HG03095 (cell line): ENCODE measurements around the gene EEPD1.
"Not testable (repeated sequence)": the region's sequence is repeated elsewhere in the genome, so short reads cannot be mapped to it uniquely, and the experiment has no call there.

ENCODE experiments used
- ATAC-seq: cut with Tn5 transposase; IDR thresholded peaks from one replicate; pipeline ENCODE4 v1.9.1; 2021; ENCODE audit warnings: moderate library complexity; ENCODE audit not compliant: unreplicated experiment

EEPD1 gene

GRCh38 chr7:36253699-36254098, 100.6 kb downstream of the EEPD1 start:
- no peak for ATAC-seq

DNA sequence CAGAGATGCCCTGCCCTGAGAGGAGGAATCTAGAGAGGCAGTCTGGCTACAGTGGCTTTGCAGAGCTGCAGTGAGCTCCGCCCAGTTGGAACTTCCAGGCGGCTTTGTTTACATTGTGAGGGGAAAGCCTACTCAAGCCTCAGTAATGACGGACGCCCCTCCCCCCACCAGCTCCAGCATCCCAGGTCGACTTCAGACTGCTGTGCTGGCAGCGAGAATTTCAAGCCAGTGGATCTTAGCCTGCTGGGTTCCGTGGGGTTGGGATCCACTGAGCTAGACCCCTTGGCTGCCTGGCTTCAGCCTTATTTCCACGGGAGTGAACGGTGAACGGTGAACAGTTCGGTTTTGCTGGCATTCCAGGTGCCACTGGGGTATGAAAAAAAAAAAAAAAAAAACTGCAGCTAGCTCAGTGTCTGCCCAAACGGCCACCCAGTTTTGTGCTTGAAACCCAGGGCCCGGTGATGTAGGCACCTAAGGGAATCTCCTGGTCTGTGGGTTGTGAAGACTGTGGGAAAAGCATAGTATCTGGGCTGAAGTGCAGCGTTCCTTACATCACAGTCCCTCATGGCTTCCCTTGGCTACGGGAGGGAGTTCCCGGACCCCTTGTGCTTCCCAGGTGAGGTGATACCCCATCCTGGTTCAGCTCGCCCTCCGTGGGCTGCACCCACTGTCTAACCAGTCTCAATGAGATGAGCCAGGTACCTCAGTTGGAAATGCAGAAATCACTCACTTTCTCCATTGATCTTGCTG, 105.6 kb downstream of the EEPD1 start:
- ATAC-seq = not testable (repeated sequence)

- ATAC-seq = peak; percentile 53
Measured at GRCh38 chr7:36260481-36260880, 107.4 kb downstream of the EEPD1 start.

DNA sequence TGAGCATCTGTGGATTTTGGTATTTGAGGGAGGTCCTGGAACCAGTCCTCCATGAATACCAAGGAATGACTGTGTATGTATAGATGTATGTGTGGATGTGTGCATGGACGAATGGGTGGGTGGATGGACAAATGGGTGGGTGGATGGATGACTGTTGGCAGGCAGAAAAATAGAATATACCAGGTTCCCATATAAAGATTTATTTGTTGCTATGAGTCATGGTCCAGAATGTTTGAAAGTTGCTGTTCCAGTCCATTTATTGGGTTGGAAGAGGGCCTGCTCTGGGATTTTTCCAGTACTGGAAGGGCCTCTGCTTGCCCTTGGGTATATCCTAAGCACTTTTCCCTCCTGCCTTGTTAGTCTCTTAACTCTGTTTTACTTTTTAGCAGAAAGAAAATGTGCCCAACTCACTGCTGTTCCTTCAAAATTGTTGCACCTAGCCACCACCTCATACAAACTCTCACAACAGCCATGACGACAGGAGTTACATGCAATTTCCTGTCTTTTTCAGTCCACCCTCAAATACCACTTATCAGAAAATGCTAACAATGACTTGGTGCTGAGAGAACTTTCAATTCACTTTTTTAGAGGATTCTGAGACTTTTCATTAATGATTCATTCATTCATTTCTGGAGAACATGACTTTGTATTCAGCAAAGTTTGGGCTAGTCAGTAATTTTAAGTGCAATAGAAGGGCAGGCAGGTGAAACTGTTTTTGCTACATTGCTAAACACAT, 108.1 kb downstream of the EEPD1 start:
- no peak for ATAC-seq

DNA sequence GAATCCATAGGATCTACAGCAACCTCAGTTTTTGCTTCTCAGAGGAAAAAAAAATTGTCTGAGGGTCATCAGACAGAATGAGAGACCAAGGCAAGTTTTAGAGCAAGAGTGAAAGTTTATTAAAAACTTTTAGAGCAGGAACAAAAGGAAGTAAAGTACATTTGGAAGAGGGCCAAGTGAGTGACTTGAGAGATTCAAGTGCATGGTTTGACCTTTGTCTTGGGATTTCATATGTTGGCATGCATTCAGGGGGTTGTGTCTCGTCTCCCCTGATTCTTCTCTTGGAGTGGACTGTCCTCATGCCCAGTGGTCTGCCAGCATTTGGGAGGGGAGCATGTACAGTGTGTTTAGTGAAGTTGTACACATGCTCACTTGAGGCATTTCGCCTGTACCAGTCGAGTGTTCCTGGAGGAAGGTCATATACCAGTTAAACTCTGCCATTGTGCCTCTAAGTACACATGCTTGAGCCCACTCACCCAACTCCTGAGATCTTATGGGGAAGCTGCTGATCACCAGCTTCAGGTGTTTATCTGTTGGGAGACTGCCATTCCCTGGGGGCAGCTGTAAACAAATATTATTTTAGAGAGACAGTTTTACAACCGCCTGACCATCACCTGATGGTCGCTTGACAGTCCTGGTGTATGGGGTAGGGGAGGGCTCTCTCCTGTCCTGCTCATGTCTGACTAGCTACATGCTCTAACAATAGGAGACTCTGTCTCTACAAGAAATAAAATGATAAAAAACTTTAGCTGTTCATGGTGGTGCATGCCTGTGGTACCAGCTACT, 109.4 kb downstream of the EEPD1 start:
- ATAC-seq = no peak

GRCh38 chr7:36263095-36263484, 110.0 kb downstream of the EEPD1 start:
- no peak for ATAC-seq

DNA sequence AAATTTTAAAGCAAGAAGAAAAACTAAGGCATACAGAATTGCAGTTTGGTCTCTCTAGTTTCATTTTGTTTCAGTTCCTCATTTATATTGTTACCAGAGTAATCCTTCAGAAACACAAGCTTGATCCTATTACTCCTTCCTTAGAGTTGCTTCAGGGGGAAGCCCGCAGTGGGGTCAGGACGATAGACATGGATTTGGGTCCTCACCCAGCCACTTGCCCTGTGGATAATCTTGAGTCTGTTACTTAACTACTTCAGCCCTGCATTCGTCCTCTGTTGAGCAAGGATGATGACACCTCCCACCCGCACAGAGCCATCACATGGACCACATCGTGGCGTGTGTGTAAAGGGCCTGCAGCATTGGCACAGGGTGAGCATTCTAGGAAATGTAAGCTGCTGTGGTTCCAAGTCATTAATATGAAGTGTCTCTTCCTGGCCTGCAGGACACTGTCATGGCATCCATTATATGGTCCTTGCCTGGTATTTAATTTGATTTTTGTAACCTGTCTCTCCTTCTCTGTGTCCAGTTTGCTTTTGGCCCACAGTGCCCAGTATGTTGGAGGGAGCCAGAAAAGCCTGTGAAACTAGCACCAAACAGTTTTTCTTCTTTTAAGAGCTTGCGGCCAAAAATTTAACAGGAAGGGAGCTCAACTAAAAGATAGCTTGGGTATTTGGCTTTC, 111.2 kb downstream of the EEPD1 start:
- peak; percentile 50 for ATAC-seq

- no peak for ATAC-seq
Measured at GRCh38 chr7:36264913-36265516, 112.0 kb downstream of the EEPD1 start.

- ATAC-seq = no peak
Measured at GRCh38 chr7:36265680-36266079, 112.6 kb downstream of the EEPD1 start.

- no peak for ATAC-seq
Measured at GRCh38 chr7:36266190-36266589, 113.1 kb downstream of the EEPD1 start.

- ATAC-seq = no peak
Measured at GRCh38 chr7:36266683-36267082, 113.6 kb downstream of the EEPD1 start.

DNA sequence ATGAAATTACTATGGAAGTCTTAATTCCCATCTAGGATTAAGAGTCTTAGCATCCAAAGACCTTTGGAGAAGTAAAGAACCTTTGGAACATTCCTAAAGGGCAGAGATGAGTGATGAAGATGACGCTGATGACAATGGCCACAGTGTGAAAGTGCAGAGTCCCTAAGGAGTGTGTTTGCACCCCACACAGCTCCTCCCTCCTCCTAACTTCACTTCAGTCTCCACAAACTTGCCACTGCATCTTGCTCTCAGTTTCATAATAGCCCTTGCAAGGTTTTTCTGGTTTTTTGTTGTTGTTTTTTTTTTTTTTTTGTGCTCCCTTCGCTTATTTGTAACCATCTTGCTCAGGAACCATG, 119.1 kb downstream of the EEPD1 start:
- ATAC-seq = no peak

DNA sequence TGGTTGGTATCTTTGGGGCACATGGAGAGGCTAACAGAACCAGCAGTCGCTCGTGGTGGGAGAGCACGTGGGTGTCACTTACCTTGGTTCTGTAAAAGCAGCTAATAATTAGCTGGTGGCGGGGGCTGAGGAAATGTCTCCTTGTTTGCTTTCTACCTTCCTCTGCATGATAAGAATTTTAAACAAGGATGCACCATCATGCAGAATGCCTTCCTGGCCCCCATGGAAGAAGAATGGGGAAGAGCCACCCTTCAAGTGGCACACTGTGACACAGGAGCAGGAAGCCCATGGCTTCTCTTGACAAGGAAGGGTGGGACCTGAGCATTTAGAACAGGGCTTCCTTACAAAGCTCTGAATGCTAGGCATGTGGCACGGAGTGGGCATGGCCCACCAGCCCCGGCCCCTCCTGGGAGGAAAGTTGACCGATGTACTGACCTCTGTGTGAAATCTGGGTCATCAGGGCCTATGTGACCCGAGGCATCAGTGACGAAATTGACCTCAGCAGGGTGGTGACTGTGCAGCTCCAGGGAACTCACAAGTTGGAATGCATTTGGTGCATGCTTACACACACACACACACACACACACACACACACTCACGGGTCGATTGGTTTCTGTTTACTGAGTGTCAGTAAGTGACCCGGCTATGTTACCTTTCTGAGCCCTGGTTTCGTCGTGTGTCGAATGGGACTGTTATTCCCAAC, 119.7 kb downstream of the EEPD1 start:
- no peak for ATAC-seq

- ATAC-seq = no peak
Measured at GRCh38 chr7:36273836-36274235, 120.8 kb downstream of the EEPD1 start.

DNA sequence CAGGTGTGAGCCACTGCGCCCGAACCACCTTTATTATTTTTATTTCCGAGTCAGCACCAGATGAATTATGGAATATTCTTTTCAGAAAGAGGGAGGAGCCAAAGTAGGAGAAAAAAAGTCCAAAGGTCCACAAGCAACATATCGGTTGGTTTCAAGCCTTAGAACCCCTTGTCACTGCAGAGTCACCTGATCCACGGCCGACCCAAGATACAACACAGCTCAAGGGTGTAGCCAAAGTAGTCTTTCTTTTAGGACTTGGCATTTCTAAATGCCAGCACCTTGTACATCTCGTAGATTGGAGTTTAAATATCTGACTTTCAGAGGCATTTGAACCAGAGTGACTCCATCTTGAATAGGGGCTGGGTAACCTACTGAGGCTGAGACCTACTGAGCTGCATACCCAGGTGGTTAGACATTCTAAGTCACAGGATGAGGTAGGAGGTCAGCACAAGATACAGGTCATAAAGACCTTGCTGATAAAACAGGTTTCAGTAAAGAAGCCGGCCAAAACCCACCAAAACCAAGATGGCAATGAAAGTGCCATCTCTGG, 122.8 kb downstream of the EEPD1 start:
- no peak for ATAC-seq

DNA sequence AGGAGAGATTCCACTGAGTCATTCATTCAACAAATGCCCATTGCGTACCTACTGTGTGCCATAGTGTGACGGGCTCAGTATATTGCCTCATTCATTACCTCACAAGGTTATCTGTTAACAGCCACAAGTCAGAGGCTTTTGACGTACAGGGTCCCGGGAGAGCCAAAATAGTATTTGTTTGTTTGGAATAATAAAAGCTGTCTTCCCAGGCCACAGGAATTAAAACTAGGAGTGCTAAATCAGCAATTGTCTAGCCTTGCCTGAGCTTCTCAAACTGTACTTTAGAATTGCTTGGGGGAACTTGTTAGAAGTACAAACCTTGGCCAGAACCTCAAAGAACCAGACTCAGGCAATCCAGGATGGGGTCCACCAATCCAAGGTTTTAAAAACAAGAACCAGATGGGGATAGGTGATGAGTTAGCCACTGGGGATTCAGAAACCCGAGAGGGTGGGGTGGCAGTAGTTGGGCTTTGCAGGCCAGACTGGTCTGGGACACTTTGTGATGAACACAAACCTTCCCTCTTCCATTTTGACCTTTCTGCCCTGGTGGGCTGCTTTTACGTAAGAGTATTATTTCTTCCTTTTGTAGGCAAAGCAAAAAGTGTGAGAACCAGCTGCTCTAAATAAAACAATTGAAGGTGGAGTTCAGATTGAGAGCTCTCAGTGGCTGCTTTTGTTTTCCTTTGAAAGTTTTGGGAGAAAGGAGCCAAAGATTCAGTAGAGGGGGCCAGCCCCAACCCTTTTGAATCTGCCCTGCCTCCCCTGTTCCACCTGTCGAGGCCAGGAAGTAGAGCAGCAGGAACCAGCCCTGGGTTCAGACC, 123.6 kb downstream of the EEPD1 start:
- no peak for ATAC-seq

GRCh38 chr7:36277249-36277542, 124.1 kb downstream of the EEPD1 start:
- ATAC-seq = no peak

GRCh38 chr7:36278069-36278619, 125.1 kb downstream of the EEPD1 start:
- no peak for ATAC-seq

DNA sequence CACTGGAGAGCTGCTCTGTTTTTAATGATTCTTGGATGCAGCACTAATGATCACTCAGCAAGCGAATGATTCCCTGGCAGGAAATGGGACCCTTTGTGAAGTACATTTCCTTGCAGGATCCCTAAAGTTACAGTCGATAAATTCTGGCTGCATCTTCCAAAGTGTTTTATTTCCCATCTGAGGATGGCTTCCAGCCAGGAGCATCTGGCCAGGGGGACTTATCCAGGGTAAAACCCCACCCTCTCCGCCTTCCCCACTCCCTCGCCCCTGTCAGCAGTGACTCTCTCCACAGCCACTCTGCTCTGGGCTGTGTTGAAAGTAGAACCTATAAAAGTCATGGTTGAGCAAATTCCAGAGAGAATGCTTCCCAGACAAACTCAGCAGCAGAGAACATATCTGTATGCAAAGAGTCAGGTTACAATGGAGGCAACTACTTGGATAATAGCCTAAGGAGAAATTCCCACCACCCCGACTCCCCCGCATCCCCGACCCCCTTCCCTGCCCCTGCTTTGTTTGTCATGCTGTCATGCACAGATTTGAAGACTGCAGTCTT, 125.6 kb downstream of the EEPD1 start:
- no peak for ATAC-seq
